Measurements from ENCODE around the gene KRTAP5-9. TPM values are rescaled to one million over a fixed set of nuclear protein-coding genes. Genes with fewer than 3 reads are reported as not detected.

Gene KRTAP5-9
- total and polyA plus RNA-seq, 9 of the 15 experiments (the other 6 are each of a cell fraction or from before 2014, with no cell fraction given): not detected

GRCh38 chr11:71519546-71519945, 28.7 kb upstream of the KRTAP5-9 start (continued):
- TF ChIP-seq HCFC1 (IDR thresholded peaks at IDR 0.05; ENCODE audit: low read depth, low read length) (no peak), GABPB1 (CRISPR knock-in tag; IDR thresholded peaks at IDR 0.05) (no peak), BRD4 (IDR thresholded peaks at IDR 0.05) (no peak), EP300 (IDR thresholded peaks at IDR 0.05; ENCODE audit: low read length) (no peak), SMARCA4 (IDR thresholded peaks at IDR 0.05) (no peak), ZNF699 (CRISPR knock-in tag; IDR thresholded peaks at IDR 0.05; ENCODE audit: insufficient replicate concordance) (no peak), ZNF239 (CRISPR knock-in tag; IDR thresholded peaks at IDR 0.05) (no peak), ATF4 (CRISPR knock-in tag; IDR thresholded peaks at IDR 0.05) (no peak), CREB1 (IDR thresholded peaks at IDR 0.05) (no peak), CREB1 (CRISPR knock-in tag; IDR thresholded peaks at IDR 0.05) (no peak)

GRCh38 chr11:71525188-71525937, 22.9 kb upstream of the KRTAP5-9 start:
- in situ Hi-C loops (cut with MboI) (no loop called here), intact Hi-C loops (cut with micrococcal nuclease) (no loop called here)
- no peak for TF ChIP-seq HNRNPLL (IDR thresholded peaks at IDR 0.05; ENCODE audit: low read depth, low read length, poor library complexity, severe bottlenecking)
- TF ChIP-seq GMEB1 (CRISPR knock-in tag; IDR thresholded peaks at IDR 0.05): no peak
- no peak for TF ChIP-seq ZNF431 (CRISPR knock-in tag; IDR thresholded peaks at IDR 0.05)
- TF ChIP-seq ZNF3 (CRISPR knock-in tag; IDR thresholded peaks at IDR 0.05): no peak
- no peak for TF ChIP-seq RCOR1 (IDR thresholded peaks at IDR 0.05; ENCODE audit: borderline replicate concordance in 1 of 2, low read depth in 2 of 2, low read length in 2 of 2)
- TF ChIP-seq RNF2 (IDR thresholded peaks at IDR 0.05): no peak
- 0% methylated on average over 3 of the region's 3 CpGs for WGBS (ENCODE audit: insufficient coverage, low coverage, missing lambda C conversion rate)
- no peaks in the 10 kb centered on the region for H3K4me1 ChIP-seq (replicated peaks in 1 of 2; ENCODE audit: control insufficient read depth in 2 of 2, insufficient read depth in 2 of 2, low read length in 2 of 2)
- no peaks in the 10 kb centered on the region for H4K20me1 ChIP-seq (replicated peaks; ENCODE audit: control insufficient read depth, insufficient read depth, low read length)
- H3K79me2 ChIP-seq (ENCODE audit: control insufficient read depth, insufficient read depth, low read length): no peaks in the 10 kb centered on the region
- no TSS peak for BruUV-seq (replicated peaks)
- H2AFZ ChIP-seq (ENCODE audit: low read depth, low read length): no peak overlapping the region
- no peak overlapping the region for H3K9ac ChIP-seq (ENCODE audit: insufficient read depth in 1 of 2, low read depth in 2 of 2, low read length in 2 of 2)
- ATAC-seq: no peak
- ChIA-PET POLR2A (no interaction called here), CTCF (ENCODE audit: low intra/inter-chr PET ratio) (no interaction called here)
- H3K4me2 ChIP-seq (ENCODE audit: insufficient read depth, low read length): no peak overlapping the region
- no peak overlapping the region for H3K4me3 ChIP-seq
- no peak for DNase-seq (ENCODE audit: extremely low read depth in 1 of 4, low spot score in 3 of 4)
- no peaks in the 10 kb centered on the region for H3K9me3 ChIP-seq (replicated peaks; ENCODE audit: control insufficient read depth, insufficient read depth, low read depth, low read length)
- H3K9me1 ChIP-seq (ENCODE audit: control insufficient read depth, insufficient read depth, low read length): no peaks in the 10 kb centered on the region
- no peak for FAIRE-seq
- H3K36me3 ChIP-seq (ENCODE audit: control insufficient read depth, insufficient read depth, low read length): no peaks in the 10 kb centered on the region
- H3K27me3 ChIP-seq (ENCODE audit: control insufficient read depth in 2 of 2, insufficient read depth in 2 of 2, low read length in 2 of 2): peaks cover 6 to 14% of the 10 kb centered on the region in 2 experiments; a peak in 3 of 5 replicates
- H3K27ac ChIP-seq (ENCODE audit: extremely low read depth, low read depth, low read length): no peak overlapping the region
